ENCODE results near the gene CTIF.

CTIF gene

DNA sequence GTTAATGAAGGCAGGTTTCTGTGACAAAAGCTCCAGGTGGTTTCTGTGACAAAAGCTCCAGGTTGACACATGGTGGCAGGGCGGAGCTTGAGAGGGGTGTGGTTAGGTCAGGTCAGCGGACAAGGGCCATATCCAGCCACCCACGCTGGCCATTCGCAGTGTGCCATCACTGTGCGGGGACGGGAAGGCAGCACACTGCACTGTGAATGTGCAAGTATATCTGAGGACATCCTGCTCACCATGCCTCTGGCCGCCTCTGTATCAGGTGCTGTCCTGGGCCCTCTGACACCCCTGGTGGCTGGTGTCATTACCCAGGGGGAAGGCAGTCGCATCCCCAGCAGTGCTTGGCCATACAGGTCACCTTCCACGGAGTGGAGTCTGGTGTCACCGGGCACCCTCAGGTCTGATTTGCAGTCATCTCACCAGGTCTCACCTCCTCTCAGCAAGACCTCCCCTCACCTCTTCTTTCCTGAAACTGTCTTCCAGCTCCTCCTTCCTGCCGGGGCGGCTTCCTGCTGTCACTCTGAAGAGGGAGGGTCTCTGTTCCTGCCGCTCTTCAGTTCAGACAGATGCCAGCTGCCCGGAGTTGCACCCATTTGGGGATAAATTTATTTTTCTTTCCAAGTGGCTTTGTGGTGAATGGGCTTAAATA lies 34.9 kb downstream of the CTIF start:
- H3K4me3 ChIP-seq (ENCODE audit: low read depth, low read length): no peak overlapping the region
- TF ChIP-seq, protein P1, sequence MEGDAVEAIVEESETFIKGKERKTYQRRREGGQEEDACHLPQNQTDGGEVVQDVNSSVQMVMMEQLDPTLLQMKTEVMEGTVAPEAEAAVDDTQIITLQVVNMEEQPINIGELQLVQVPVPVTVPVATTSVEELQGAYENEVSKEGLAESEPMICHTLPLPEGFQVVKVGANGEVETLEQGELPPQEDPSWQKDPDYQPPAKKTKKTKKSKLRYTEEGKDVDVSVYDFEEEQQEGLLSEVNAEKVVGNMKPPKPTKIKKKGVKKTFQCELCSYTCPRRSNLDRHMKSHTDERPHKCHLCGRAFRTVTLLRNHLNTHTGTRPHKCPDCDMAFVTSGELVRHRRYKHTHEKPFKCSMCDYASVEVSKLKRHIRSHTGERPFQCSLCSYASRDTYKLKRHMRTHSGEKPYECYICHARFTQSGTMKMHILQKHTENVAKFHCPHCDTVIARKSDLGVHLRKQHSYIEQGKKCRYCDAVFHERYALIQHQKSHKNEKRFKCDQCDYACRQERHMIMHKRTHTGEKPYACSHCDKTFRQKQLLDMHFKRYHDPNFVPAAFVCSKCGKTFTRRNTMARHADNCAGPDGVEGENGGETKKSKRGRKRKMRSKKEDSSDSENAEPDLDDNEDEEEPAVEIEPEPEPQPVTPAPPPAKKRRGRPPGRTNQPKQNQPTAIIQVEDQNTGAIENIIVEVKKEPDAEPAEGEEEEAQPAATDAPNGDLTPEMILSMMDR (IDR thresholded peaks at IDR 0.05; ENCODE audit: control insufficient read depth, extremely low read depth, insufficient read depth): no peak
- DNase-seq (ENCODE audit: low read depth): no peak

DNA sequence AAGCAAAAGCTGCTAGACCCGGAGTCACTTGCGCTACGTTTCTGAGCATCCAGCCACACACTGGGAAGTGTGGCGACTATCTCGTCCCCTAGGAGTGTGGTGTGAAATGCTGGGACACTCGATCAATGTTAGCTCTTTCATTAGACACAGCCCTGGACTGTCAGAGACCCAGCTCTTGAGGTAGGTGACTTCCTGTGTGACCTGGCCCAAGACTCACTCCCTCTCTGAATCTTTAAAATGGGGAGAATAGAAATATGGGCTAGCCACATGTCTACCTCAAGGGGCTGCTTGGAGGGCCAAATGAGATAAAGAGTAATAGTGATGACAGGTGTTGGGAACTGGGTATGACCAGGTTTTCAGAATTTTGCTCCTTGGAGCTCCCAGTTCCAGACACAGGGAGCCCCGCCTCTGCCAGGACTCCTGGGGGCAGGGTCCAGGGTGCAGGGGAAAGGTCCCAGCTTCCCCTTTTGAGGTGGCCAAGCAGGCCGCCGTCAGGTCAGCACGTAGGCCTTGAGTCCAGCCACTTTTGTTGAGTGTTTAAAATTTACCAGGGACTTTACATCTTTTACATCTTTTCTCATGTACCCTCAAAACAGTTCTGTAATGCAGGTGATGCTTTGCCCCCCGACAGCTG lies 36.0 kb downstream of the CTIF start:
- TF ChIP-seq, protein P1 (IDR thresholded peaks at IDR 0.05; ENCODE audit: control insufficient read depth, extremely low read depth, insufficient read depth): no peak
- DNase-seq (ENCODE audit: low read depth): no peak
- no peak overlapping the region for H3K4me3 ChIP-seq (ENCODE audit: low read depth, low read length)

DNA sequence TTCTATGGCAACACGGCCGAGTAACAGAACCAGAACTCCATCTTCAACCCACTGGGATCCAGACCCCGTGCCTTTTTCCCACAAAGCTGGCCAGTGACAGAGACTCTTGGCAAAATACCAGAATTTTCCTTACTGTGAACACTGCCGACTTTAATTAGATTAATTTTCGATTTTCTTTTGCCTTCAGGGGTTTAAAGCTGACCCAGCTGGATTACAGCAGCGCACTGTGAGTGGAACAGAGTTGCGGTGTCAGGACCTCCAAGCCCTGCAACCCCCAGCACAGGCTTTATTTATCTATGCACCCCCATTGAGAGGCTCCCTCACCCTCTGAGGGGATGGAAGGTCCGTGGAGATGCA lies 36.4 kb downstream of the CTIF start:
- no peak overlapping the region for H3K4me3 ChIP-seq (ENCODE audit: low read depth, low read length)
- TF ChIP-seq, protein P1 (IDR thresholded peaks at IDR 0.05; ENCODE audit: control insufficient read depth, extremely low read depth, insufficient read depth): no peak
- DNase-seq (ENCODE audit: low read depth): no peak

DNA sequence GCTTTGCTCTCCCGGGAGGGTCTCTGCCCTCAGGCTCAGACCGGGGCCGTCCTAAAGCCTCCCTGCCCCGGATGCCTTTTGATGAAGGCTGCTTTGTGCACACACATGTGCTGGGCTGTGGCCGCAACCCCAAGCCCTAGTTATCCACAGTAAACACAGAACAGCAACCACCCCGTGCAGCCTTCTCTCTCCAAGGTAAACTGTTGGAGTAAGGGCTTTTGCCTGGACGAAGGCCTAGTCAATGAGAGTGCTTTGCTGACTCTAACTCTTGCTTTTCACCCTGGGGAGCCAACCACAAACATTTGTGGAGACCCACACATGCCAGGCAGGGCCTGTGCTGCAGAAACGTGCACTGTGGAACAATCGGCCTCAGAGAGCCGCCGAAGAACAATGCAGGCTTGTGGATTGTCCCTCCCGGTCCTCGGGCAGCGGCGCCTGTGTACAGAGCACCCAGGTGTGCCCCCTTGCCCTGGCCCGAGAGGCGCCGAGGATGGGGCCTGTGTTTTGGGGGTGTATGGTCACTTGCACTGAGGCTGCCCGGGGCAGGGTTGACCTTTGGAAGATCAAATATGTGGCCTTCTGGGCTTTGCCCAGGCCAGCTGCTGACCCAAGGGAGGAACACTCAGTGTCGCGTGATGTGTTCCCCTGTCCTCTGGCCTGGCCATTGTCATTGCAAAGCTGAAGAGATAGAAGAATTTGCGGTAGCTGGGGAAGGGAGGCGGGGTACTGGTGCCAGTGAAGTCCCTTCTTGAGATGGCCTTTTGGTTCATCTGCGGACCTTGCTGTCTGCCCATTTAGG lies 37.0 kb downstream of the CTIF start:
- DNase-seq (ENCODE audit: low read depth): no peak
- TF ChIP-seq, protein P1 (IDR thresholded peaks at IDR 0.05; ENCODE audit: control insufficient read depth, extremely low read depth, insufficient read depth): no peak
- no peak overlapping the region for H3K4me3 ChIP-seq (ENCODE audit: low read depth, low read length)

DNA sequence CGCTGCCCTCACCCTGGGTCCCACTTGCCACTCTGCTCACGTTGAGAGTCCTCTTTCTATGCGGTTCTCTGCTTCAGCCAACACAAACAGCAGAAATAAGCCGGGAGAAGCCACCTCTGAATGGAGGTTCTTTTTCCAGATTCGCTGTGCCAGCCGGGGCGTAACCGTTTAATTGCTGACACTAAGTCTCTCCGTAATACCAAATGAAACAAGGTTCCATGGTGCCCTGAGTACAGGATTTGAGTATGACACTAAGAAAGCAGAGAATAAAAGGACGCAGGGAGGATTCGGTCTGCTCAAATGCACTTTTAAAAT lies 37.6 kb downstream of the CTIF start:
- H3K4me3 ChIP-seq (ENCODE audit: low read depth, low read length): no peak overlapping the region

DNA sequence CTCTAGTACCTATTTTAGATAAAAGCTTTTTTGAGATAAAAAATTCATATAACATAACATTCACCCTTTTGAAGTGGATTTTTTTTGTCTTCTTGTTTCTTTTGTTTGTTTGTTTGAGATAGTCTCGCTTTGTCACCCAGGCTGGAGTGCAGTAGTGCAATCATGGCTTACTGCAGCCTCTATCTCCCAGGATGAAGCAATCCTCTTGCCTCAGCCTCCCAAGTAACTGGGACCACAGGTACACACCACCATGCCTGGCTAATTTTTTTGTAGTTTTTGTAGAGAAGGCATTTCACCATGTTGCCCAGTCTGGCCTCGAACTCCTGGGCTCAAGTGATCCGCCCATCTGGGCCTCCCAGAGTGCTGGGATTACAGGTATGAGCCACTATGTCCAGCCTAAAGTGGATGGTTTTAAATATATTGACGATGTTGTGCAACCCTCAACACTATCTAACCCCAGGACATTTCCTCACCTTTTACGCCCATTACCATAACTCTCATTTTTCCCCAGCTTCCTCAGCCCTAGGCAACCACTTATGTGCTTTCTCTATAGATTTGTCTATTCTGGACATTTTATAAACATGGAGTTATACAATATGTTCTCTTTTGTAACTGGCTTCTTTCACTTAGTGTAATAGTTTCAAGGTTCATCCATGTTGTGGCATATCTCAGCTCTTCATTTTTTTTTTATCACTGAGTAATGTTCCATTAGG lies 38.8 kb downstream of the CTIF start:
- no peak overlapping the region for H3K4me3 ChIP-seq (ENCODE audit: low read depth, low read length)
- no peak for DNase-seq (ENCODE audit: low read depth)
- TF ChIP-seq, protein P1 (IDR thresholded peaks at IDR 0.05; ENCODE audit: control insufficient read depth, extremely low read depth, insufficient read depth): no peak

More for the DNA sequence above, 37.6 kb downstream of the CTIF start:
- DNase-seq (ENCODE audit: low read depth): no peak
- TF ChIP-seq, protein P1 (IDR thresholded peaks at IDR 0.05; ENCODE audit: control insufficient read depth, extremely low read depth, insufficient read depth): no peak
